H1 (cell line): ENCODE data around the gene MYO15B. TPM values are rescaled to one million over a fixed set of nuclear protein-coding genes. Genes with fewer than 3 reads are reported as not detected.
A peak's percentile ranks its signal among the peaks of the same experiment; 100 is the strongest.

Experiments used
- CTCF ChIA-PET: fragments of 300-600 bp; sonication (Branson Sonifier 250); formaldehyde crosslinking; loops from one replicate; lab custom pipeline; 2021; ENCODE audit not compliant: partially characterized antibody; lab: Charles Lee
- POLR2A ChIA-PET: fragments of 300-600 bp; sonication (Branson Sonifier 250); formaldehyde crosslinking; loops from one replicate; lab custom pipeline; 2021; ENCODE audit warnings: inconsistent platforms; ENCODE audit not compliant: partially characterized antibody; lab: Charles Lee
- DNase-seq, 2 experiments: peaks; one replicate each; pipeline versions ENCODE4 v3.0.0 to v3.0.0-alpha.2; 2010 to 2022; ENCODE audit warnings: low spot score in 2 of 2, low read depth in 1 of 2, mixed read lengths in 1 of 2
- FAIRE-seq: peaks from 2 replicates; lab custom pipeline; 2011; peaks lifted over from hg19 to GRCh38; lab: Jason Lieb, UNC
- H2AFZ ChIP-seq: 2 replicates; pipeline ENCODE4 v1.8.1; 2012; ENCODE audit warnings: low read length, inconsistent platforms
- H2AK5ac ChIP-seq: 2 replicates; pipeline ENCODE4 v1.6.1; 2013; ENCODE audit warnings: low read depth, low read length
- H2BK120ac ChIP-seq: replicated peaks from 2 replicates; pipeline ENCODE3; 2013; ENCODE audit warnings: low read depth, low read length, inconsistent platforms
- H2BK12ac ChIP-seq: 2 replicates; pipeline ENCODE4 v1.6.1; 2013; ENCODE audit warnings: low read depth, low read length
- H2BK15ac ChIP-seq: 2 replicates; pipeline ENCODE4 v1.6.1; 2013; ENCODE audit warnings: low read length
- H2BK20ac ChIP-seq: 2 replicates; pipeline ENCODE4 v1.6.1; 2013; ENCODE audit warnings: low read length
- H2BK5ac ChIP-seq: 2 replicates; pipeline ENCODE4 v1.6.1; 2013; ENCODE audit warnings: low read depth, low read length
- H3K14ac ChIP-seq: 2 replicates; pipeline ENCODE4 v1.6.1; 2013; ENCODE audit warnings: inconsistent platforms; ENCODE audit not compliant: insufficient read length
- H3K18ac ChIP-seq: 2 replicates; pipeline ENCODE4 v1.6.1; 2013; ENCODE audit warnings: low read length; ENCODE audit errors: extremely low read depth
- H3K23ac ChIP-seq: 2 replicates; pipeline ENCODE4 v1.6.1; 2013; ENCODE audit warnings: inconsistent platforms; ENCODE audit not compliant: insufficient read length
- H3K23me2 ChIP-seq: 2 replicates; pipeline ENCODE4 v1.6.1; 2013; ENCODE audit warnings: low read depth, low read length
- H3K27ac ChIP-seq: 2 replicates; pipeline ENCODE4 v1.6.1; 2011; ENCODE audit warnings: low read depth, low read length, inconsistent platforms
- H3K27me3 ChIP-seq, 4 experiments: replicated peaks in 1 of 4; 1 replicate in 1 of 4; 2 replicates in 3 of 4; pipeline versions ENCODE4 v1.6.1 to v1.8.1; 2011 to 2013; ENCODE audit warnings: low read length in 3 of 4, mild to moderate bottlenecking in 3 of 4, inconsistent platforms in 2 of 4, mixed read lengths in 2 of 4, moderate library complexity in 1 of 4; ENCODE audit not compliant: control insufficient read depth in 3 of 4, insufficient read depth in 3 of 4; ENCODE audit errors: extremely low read depth in 1 of 4
- H3K36me3 ChIP-seq, 4 experiments: 2 replicates each; pipeline versions ENCODE4 v1.6.1 to v1.8.1; 2011 to 2013; ENCODE audit warnings: mild to moderate bottlenecking in 4 of 4, low read length in 3 of 4, moderate library complexity in 2 of 4, control low read depth in 1 of 4, inconsistent platforms in 1 of 4; ENCODE audit not compliant: insufficient read depth in 4 of 4, control insufficient read depth in 2 of 4
- H3K4ac ChIP-seq: replicated peaks from 2 replicates; pipeline ENCODE3; 2013; ENCODE audit warnings: low read length, low read depth, mixed read lengths, inconsistent platforms; ENCODE audit not compliant: insufficient read length
- H3K4me1 ChIP-seq, 4 experiments: replicated peaks in 1 of 4; 1 replicate in 1 of 4; 2 replicates in 3 of 4; pipeline versions ENCODE4 v1.6.1 to v1.8.1; 2011 to 2013; ENCODE audit warnings: low read length in 3 of 4, inconsistent platforms in 2 of 4, mixed read lengths in 1 of 4; ENCODE audit not compliant: insufficient read depth in 4 of 4, control insufficient read depth in 3 of 4
- H3K4me2 ChIP-seq, 2 experiments: 2 replicates each; pipeline versions ENCODE4 v1.6.1 to v1.8.1; 2011 to 2013; ENCODE audit warnings: low read depth in 2 of 2, low read length in 2 of 2, control low read depth in 1 of 2, inconsistent platforms in 1 of 2, mild to moderate bottlenecking in 1 of 2; ENCODE audit not compliant: insufficient read depth in 1 of 2
- H3K4me3 ChIP-seq, 4 experiments: fragments of 200-600, 300-600 bp in 1 of 4; sonication (generic), shearing (Covaris generic), sonication (Bioruptor Twin) in 1 of 4; 2 replicates each; pipeline versions ENCODE4 v1.5.1 to v1.8.1; 2011 to 2016; ENCODE audit warnings: low read length in 4 of 4, low read depth in 3 of 4, control low read depth in 2 of 4, inconsistent platforms in 2 of 4, mild to moderate bottlenecking in 2 of 4, mixed read lengths in 1 of 4, moderate library complexity in 1 of 4; ENCODE audit not compliant: insufficient read depth in 2 of 4; ENCODE audit errors: extremely low read depth in 1 of 4
- H3K56ac ChIP-seq: replicated peaks from 2 replicates; pipeline ENCODE3; 2013; ENCODE audit warnings: low read depth, mild to moderate bottlenecking, mixed read lengths, low read length, inconsistent platforms; ENCODE audit not compliant: insufficient read length
- H3K79me1 ChIP-seq: 2 replicates; pipeline ENCODE4 v1.6.1; 2013; ENCODE audit warnings: low read depth, low read length, control low read depth
- H3K79me2 ChIP-seq, 2 experiments: 2 replicates each; pipeline versions ENCODE4 v1.6.1 to v1.8.1; 2012 to 2013; ENCODE audit warnings: low read length in 2 of 2, mild to moderate bottlenecking in 2 of 2, inconsistent platforms in 1 of 2; ENCODE audit not compliant: insufficient read depth in 2 of 2, control insufficient read depth in 1 of 2
- H3K9ac ChIP-seq, 4 experiments: replicated peaks in 1 of 4; 1 replicate in 1 of 4; 2 replicates in 3 of 4; pipeline versions ENCODE4 v1.6.1 to v1.8.1; 2011 to 2013; ENCODE audit warnings: low read depth in 3 of 4, low read length in 3 of 4, control low read depth in 2 of 4, mild to moderate bottlenecking in 2 of 4, moderate library complexity in 2 of 4, inconsistent platforms in 1 of 4; ENCODE audit errors: extremely low read depth in 1 of 4
- H3K9me3 ChIP-seq, 2 experiments: 2 replicates each; pipeline versions ENCODE4 v1.6.1 to v1.8.1; 2012 to 2013; ENCODE audit warnings: mild to moderate bottlenecking in 2 of 2, moderate library complexity in 2 of 2, control low read depth in 1 of 2, inconsistent platforms in 1 of 2, low read depth in 1 of 2, low read length in 1 of 2, mixed read lengths in 1 of 2; ENCODE audit not compliant: insufficient read depth in 2 of 2
- H4K20me1 ChIP-seq, 2 experiments: replicated peaks in 1 of 2; 2 replicates each; pipeline versions ENCODE3 to v1.8.1; 2011 to 2013; ENCODE audit warnings: inconsistent platforms in 2 of 2, low read length in 2 of 2, mild to moderate bottlenecking in 1 of 2; ENCODE audit not compliant: insufficient read depth in 2 of 2, control insufficient read depth in 1 of 2
- H4K5ac ChIP-seq: 2 replicates; pipeline ENCODE4 v1.6.1; 2013; ENCODE audit warnings: low read length, low read depth, mixed read lengths, inconsistent platforms; ENCODE audit not compliant: insufficient read length
- H4K8ac ChIP-seq: 2 replicates; pipeline ENCODE4 v1.8.0; 2013; ENCODE audit warnings: mild to moderate bottlenecking, moderate library complexity, low read length, inconsistent platforms; ENCODE audit not compliant: insufficient read depth; ENCODE audit errors: extremely low read depth
- H4K91ac ChIP-seq: replicated peaks from 2 replicates; pipeline ENCODE3; 2013; ENCODE audit warnings: low read length, mixed read lengths, inconsistent platforms; ENCODE audit not compliant: insufficient read length
- CTBP2 ChIP-seq: IDR thresholded peaks from 2 replicates; pipeline ENCODE4 v1.7.0; 2011; ENCODE audit warnings: borderline replicate concordance, mild to moderate bottlenecking, moderate library complexity, mixed read lengths, low read length; ENCODE audit not compliant: insufficient read depth, insufficient read length
- GTF2F1 ChIP-seq: IDR thresholded peaks from 2 replicates; pipeline ENCODE4 v1.6.1; 2012; ENCODE audit warnings: low read depth, low read length, improper control_type of control experiment, borderline replicate concordance
- JUND ChIP-seq: IDR thresholded peaks from 2 replicates; pipeline ENCODE4 v1.6.1; 2011; ENCODE audit warnings: mild to moderate bottlenecking, improper control_type of control experiment, low read length
- POU5F1 ChIP-seq: IDR thresholded peaks from 2 replicates; pipeline ENCODE4 v1.6.1; 2011; ENCODE audit warnings: low read depth, mild to moderate bottlenecking, low read length, moderate library complexity
- SIN3A ChIP-seq, 2 experiments: IDR thresholded peaks in 1 of 2; conservative IDR thresholded peaks in 1 of 2; 2 replicates each; pipeline ENCODE4 v1.6.1; 2011 to 2012; ENCODE audit warnings: low read length in 2 of 2, improper control_type of control experiment in 1 of 2, low read depth in 1 of 2, mild to moderate bottlenecking in 1 of 2
- SIX5 ChIP-seq: IDR thresholded peaks from 2 replicates; pipeline ENCODE4 v1.6.1; 2011; ENCODE audit warnings: mild to moderate bottlenecking, low read depth, low read length
- SP4 ChIP-seq: IDR thresholded peaks from 2 replicates; pipeline ENCODE4 v1.6.1; 2012; ENCODE audit warnings: low read length, inconsistent platforms
- whole genome bisulfite sequencing, 2 experiments: shearing (Covaris generic) in 1 of 2; methylation state at CpG; one replicate each; pipeline versions ENCODE4 v1.1.6 to v1.1.7; 2013 to 2015; ENCODE audit warnings: low lambda C conversion rate in 2 of 2, mixed read lengths in 2 of 2, inconsistent platforms in 1 of 2, low coverage in 1 of 2, missing lambda C conversion rate in 1 of 2; ENCODE audit not compliant: insufficient replicate concordance in 2 of 2, insufficient coverage in 1 of 2, insufficient read length in 1 of 2; ENCODE audit errors: extremely low coverage in 1 of 2, missing lambda C conversion rate in 1 of 2; 5-methylcytosine and 5-hydroxymethylcytosine counted together
- polyA plus RNA-seq, 7 experiments: library from polyadenylated mRNA; depleted of rRNA in 3 of 7; stranded (reverse) in 5 of 7; unstranded in 2 of 7; fragments of >200 nt in 5 of 7; fragments of 200-250 nt in 2 of 7; gene quantifications; 1 replicate in 5 of 7; 2 replicates in 1 of 7; 4 replicates in 1 of 7; pipeline versions ENCODE4 v1.2.1 to v1.2.3, GENCODE V29; 2011 to 2013; ENCODE audit warnings: missing spikeins in 2 of 7, mixed read lengths in 2 of 7
- total RNA-seq: library from RNA; stranded (reverse); fragmentation: NEBNext Ultra II Directional; extraction: Animal tissue kit (Norgen Biotek cat#: 25700); gene quantifications from 2 replicates; pipeline ENCODE4 v1.2.1, GENCODE V29; 2021

MYO15B gene
- total and polyA plus RNA-seq, 2 of the 8 experiments (the other 6 are each of a cell fraction or from before 2014, with no cell fraction given), result 7.1 to 11.2 TPM

DNA sequence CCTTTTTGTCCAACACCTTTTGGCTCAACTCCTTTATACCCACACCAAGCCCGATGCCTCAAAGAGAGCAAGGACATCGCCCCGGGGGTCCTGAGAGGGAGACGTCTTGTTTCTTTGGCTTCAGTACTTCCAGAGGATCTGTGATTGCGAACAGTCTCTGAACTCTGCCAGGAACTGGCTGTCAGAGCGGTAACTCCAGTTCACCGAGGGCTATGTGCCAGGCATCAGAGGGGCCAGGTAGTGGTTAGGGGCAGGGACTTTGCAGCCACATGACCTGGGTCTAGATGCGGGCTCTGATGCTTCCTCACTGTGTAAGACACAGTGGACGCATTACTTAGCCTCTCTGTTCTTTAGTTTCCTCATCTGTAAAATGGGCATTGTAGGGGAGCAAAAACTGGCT is 40.5 kb upstream of the MYO15B start:
- no peak overlapping the region for H3K14ac ChIP-seq
- H2BK15ac ChIP-seq, result no peak overlapping the region
- DNase-seq (no peak), FAIRE-seq (no peak)
- no peak overlapping the region for H3K4ac ChIP-seq
- H3K27ac ChIP-seq, result no peak overlapping the region
- POLR2A ChIA-PET, result no interaction called here
- H4K8ac ChIP-seq, result no peak overlapping the region
- no peak overlapping the region for H4K91ac ChIP-seq
- no peak overlapping the region for H2BK20ac ChIP-seq
- TF ChIP-seq SIX5, result no peak
- TF ChIP-seq SIN3A (conservative IDR thresholded peaks at IDR 0.05 in 1 of 2, IDR thresholded peaks at IDR 0.05 in 1 of 2; ENCODE audit: low read depth in 1 of 2, low read length in 2 of 2), result no peak
- no peak for TF ChIP-seq SP4
- TF ChIP-seq GTF2F1, result no peak
- no peak for TF ChIP-seq CTBP2
- TF ChIP-seq JUND, result no peak
- no peak for TF ChIP-seq POU5F1
- no peaks in the 10 kb centered on the region for H3K9me3 ChIP-seq
- H3K4me3 ChIP-seq, result no peak overlapping the region
- H3K56ac ChIP-seq, result no peak overlapping the region
- 92% methylated on average over 9 of the region's 9 CpGs; no CpG with 5 or more reads in 1 of the 2 experiments for WGBS, 2 experiments
- H3K9ac ChIP-seq, result no peak overlapping the region
- no peak overlapping the region for H2BK5ac ChIP-seq
- no peaks in the 10 kb centered on the region; the same call in 1 of the 2 replicates for H3K79me1 ChIP-seq
- H4K5ac ChIP-seq, result no peak overlapping the region
- no peak overlapping the region for H3K23ac ChIP-seq
- H3K4me1 ChIP-seq, result peaks cover 10 to 25% (median 16%) of the 10 kb centered on the region in 4 experiments
- H2BK12ac ChIP-seq, result no peak overlapping the region
- H3K79me2 ChIP-seq, result no peaks in the 10 kb centered on the region
- no peak overlapping the region for H2AFZ ChIP-seq
- H3K23me2 ChIP-seq, result peaks cover 1% of the 10 kb centered on the region; the same call in 1 of the 2 replicates
- no peak overlapping the region for H3K18ac ChIP-seq
- no peak overlapping the region for H2BK120ac ChIP-seq
- H2AK5ac ChIP-seq, result peak overlapping the region; percentile 75; the same call in 1 of the 2 replicates
- no peaks in the 10 kb centered on the region for H3K27me3 ChIP-seq
- H3K36me3 ChIP-seq, result no peaks in the 10 kb centered on the region
- no peak overlapping the region for H3K4me2 ChIP-seq
- CTCF ChIA-PET, result interaction anchor here (1.8 kb wide), 1 partner anchor 9 kb away, joined by 4 read pairs; no protein-coding TSS in a partner anchor
- peaks cover 0 to 2% of the 10 kb centered on the region in 2 experiments for H4K20me1 ChIP-seq
